ENCODE results near the gene NT5C3B. TPM values are rescaled to one million over a fixed set of nuclear protein-coding genes. Genes with fewer than 3 reads are reported as not detected.

NT5C3B gene
- total and polyA plus RNA-seq, 12 donors: 36.2 to 121 (median 50.7) TPM

GRCh38 chr17:41782142-41782541 lies 53.9 kb downstream of the NT5C3B start:
- intact Hi-C loops (cut with DNase I): no loop called here
- H3K4me3 ChIP-seq: no peak overlapping the region
- DNase-seq: no peak
- peaks cover 0 to 49% of the 10 kb centered on the region in 2 donors for H3K4me1 ChIP-seq (replicated peaks in 1 of 2)
- TF ChIP-seq, protein P1, sequence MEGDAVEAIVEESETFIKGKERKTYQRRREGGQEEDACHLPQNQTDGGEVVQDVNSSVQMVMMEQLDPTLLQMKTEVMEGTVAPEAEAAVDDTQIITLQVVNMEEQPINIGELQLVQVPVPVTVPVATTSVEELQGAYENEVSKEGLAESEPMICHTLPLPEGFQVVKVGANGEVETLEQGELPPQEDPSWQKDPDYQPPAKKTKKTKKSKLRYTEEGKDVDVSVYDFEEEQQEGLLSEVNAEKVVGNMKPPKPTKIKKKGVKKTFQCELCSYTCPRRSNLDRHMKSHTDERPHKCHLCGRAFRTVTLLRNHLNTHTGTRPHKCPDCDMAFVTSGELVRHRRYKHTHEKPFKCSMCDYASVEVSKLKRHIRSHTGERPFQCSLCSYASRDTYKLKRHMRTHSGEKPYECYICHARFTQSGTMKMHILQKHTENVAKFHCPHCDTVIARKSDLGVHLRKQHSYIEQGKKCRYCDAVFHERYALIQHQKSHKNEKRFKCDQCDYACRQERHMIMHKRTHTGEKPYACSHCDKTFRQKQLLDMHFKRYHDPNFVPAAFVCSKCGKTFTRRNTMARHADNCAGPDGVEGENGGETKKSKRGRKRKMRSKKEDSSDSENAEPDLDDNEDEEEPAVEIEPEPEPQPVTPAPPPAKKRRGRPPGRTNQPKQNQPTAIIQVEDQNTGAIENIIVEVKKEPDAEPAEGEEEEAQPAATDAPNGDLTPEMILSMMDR (IDR thresholded peaks at IDR 0.05): no peak
- no peak for TF ChIP-seq POLR2A (IDR thresholded peaks at IDR 0.05)
- no peaks in the 10 kb centered on the region for H3K36me3 ChIP-seq (replicated peaks in 1 of 2)
- H3K27ac ChIP-seq: peak overlapping the region in 2 of 5 donors; percentile 52 to 78
- H3K27me3 ChIP-seq: no peaks in the 10 kb centered on the region
- no peaks in the 10 kb centered on the region for H3K9me3 ChIP-seq (replicated peaks in 1 of 3)
- 61 to 82% (median 69%) methylated on average over 4 of the region's 4 CpGs; no CpG with 5 or more reads in 1 of the 4 donors for WGBS, 4 donors

GRCh38 chr17:41781404-41782110 lies 54.5 kb downstream of the NT5C3B start:
- H3K4me1 ChIP-seq (replicated peaks in 1 of 2): peaks cover 0 to 53% of the 10 kb centered on the region in 2 donors
- H3K9me3 ChIP-seq (replicated peaks in 1 of 3): no peaks in the 10 kb centered on the region
- peak in 4 of 7 donors; percentile 46 to 81 (median 53) for DNase-seq
- H3K4me3 ChIP-seq: no peak overlapping the region
- WGBS, 4 donors: 61 to 78% (median 67%) methylated on average over 13 of the region's 13 CpGs
- intact Hi-C loops (cut with DNase I): no loop called here
- no peaks in the 10 kb centered on the region for H3K36me3 ChIP-seq (replicated peaks in 1 of 2)
- H3K27ac ChIP-seq: peak overlapping the region in 2 of 5 donors; percentile 52 to 78
- H3K27me3 ChIP-seq: no peaks in the 10 kb centered on the region
- TF ChIP-seq POLR2A (IDR thresholded peaks at IDR 0.05): no peak
- TF ChIP-seq, protein P1 (IDR thresholded peaks at IDR 0.05): no peak

GRCh38 chr17:41779954-41780353 lies 56.1 kb downstream of the NT5C3B start:
- 82 to 100% (median 97%) methylated on average over 1 of the region's 1 CpG for WGBS, 4 donors
- no peaks in the 10 kb centered on the region for H3K27me3 ChIP-seq
- no peaks in the 10 kb centered on the region for H3K9me3 ChIP-seq (replicated peaks in 1 of 3)
- DNase-seq: no peak
- peak overlapping the region in 1 of 5 donors; percentile 46 for H3K27ac ChIP-seq
- intact Hi-C loops (cut with DNase I): no loop called here
- peaks cover 4 to 46% of the 10 kb centered on the region in 2 donors for H3K4me1 ChIP-seq (replicated peaks in 1 of 2)
- TF ChIP-seq, protein P1 (IDR thresholded peaks at IDR 0.05): no peak
- no peak for TF ChIP-seq POLR2A (IDR thresholded peaks at IDR 0.05)
- H3K36me3 ChIP-seq (replicated peaks in 1 of 2): no peaks in the 10 kb centered on the region
- H3K4me3 ChIP-seq: no peak overlapping the region

GRCh38 chr17:41777574-41778188 lies 58.4 kb downstream of the NT5C3B start:
- no peak overlapping the region for H3K4me3 ChIP-seq
- peak overlapping the region; percentile 46 to 85 (median 74) for H3K27ac ChIP-seq
- TF ChIP-seq POLR2A (IDR thresholded peaks at IDR 0.05): peak in 1 of 2 donors; percentile 26
- TF ChIP-seq, protein P1 (IDR thresholded peaks at IDR 0.05): peak in 3 of 6 experiments; percentile 22 to 36 (median 29)
- peak; percentile 63 to 90 (median 75) for DNase-seq
- no peaks in the 10 kb centered on the region for H3K27me3 ChIP-seq
- intact Hi-C loops (cut with DNase I): no loop called here
- WGBS, 4 donors: 40 to 60% (median 46%) methylated on average over 11 to 12 of the region's 12 CpGs
- peaks cover 4 to 35% of the 10 kb centered on the region in 2 donors for H3K4me1 ChIP-seq (replicated peaks in 1 of 2)
- H3K9me3 ChIP-seq (replicated peaks in 1 of 3): no peaks in the 10 kb centered on the region
- H3K36me3 ChIP-seq (replicated peaks in 1 of 2): no peaks in the 10 kb centered on the region
